NT2/D1 (cell line): ENCODE results near the gene IYD.

Experiments used
- DNase-seq: peaks from one replicate; pipeline ENCODE4 v3.0.0-alpha.2; 2011; ENCODE audit warnings: low read depth, low spot score
- H3K27me3 ChIP-seq: 2 replicates; pipeline ENCODE4 v1.6.0; 2011; ENCODE audit warnings: mild to moderate bottlenecking; ENCODE audit not compliant: insufficient read length, insufficient read depth
- H3K36me3 ChIP-seq: 2 replicates; pipeline ENCODE4 v1.6.1; 2011; ENCODE audit warnings: mild to moderate bottlenecking, low read length, mixed read lengths; ENCODE audit not compliant: insufficient read depth, insufficient read length
- H3K4me1 ChIP-seq: 2 replicates; pipeline ENCODE4 v1.5.1; 2011; ENCODE audit not compliant: insufficient read depth, insufficient read length
- H3K4me3 ChIP-seq: 2 replicates; pipeline ENCODE4 v1.5.1; 2011; ENCODE audit warnings: low read depth; ENCODE audit not compliant: insufficient read length
- H3K9ac ChIP-seq: 2 replicates; pipeline ENCODE4 v1.6.0; 2011; ENCODE audit warnings: low read depth; ENCODE audit not compliant: insufficient read length
- H3K9me3 ChIP-seq: 2 replicates; pipeline ENCODE4 v1.5.1; 2011; ENCODE audit warnings: mild to moderate bottlenecking, low read length; ENCODE audit not compliant: insufficient read depth
- SUZ12 ChIP-seq: IDR thresholded peaks from 2 replicates; pipeline ENCODE4 v1.6.1; 2011; ENCODE audit not compliant: insufficient read length, insufficient read depth; ENCODE audit errors: extremely low read depth
- YY1 ChIP-seq: IDR thresholded peaks from 2 replicates; pipeline ENCODE4 v1.6.1; 2011; ENCODE audit not compliant: insufficient read length, insufficient read depth
- ZNF274 ChIP-seq: IDR thresholded peaks from 2 replicates; pipeline ENCODE4 v1.6.1; 2011; ENCODE audit warnings: mild to moderate bottlenecking, low read depth, low read length

Gene IYD

GRCh38 chr6:150377211-150377781 is 8.5 kb downstream of the IYD start:
- TF ChIP-seq YY1 (no peak), SUZ12 (no peak), ZNF274 (no peak)
- DNase-seq = no peak
- no peak overlapping the region for H3K9ac ChIP-seq
- no peaks in the 10 kb centered on the region for H3K27me3 ChIP-seq
- no peaks in the 10 kb centered on the region for H3K36me3 ChIP-seq
- H3K4me3 ChIP-seq = no peak overlapping the region
- H3K9me3 ChIP-seq = no peaks in the 10 kb centered on the region
- no peaks in the 10 kb centered on the region for H3K4me1 ChIP-seq

GRCh38 chr6:150380256-150380655 is 11.4 kb downstream of the IYD start:
- TF ChIP-seq SUZ12 = no peak
- no peaks in the 10 kb centered on the region for H3K27me3 ChIP-seq
- no peak for DNase-seq
- no peaks in the 10 kb centered on the region for H3K36me3 ChIP-seq
- no peaks in the 10 kb centered on the region for H3K9me3 ChIP-seq
- no peak overlapping the region for H3K9ac ChIP-seq
- no peak overlapping the region for H3K4me3 ChIP-seq
- no peaks in the 10 kb centered on the region for H3K4me1 ChIP-seq

- Histone ChIP-seq H3K36me3 (no peaks in the 10 kb centered on the region), H3K9ac (no peak overlapping the region)
These were observed 13.4 kb downstream of the IYD start for GRCh38 chr6:150382171-150382570.

DNA sequence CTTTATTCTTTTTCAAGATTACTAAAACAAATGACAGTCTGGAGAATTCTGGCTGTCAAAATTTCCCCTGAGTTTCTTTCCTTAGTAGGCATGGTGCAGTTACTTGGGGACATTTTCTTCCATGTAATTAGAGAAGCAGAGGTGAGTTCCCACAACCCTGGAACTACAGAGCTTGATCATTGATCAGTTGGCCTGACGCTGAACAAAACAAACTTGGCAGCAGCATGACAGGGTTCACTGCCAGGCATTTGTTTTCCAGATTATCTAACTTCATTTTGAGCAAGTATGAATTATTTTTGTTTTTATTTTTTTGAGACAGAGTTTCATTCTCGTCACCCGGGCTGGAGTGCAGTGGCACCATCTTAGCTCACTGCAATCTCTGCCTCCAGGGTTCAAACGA is 22.6 kb downstream of the IYD start:
- no peak overlapping the region for H3K4me3 ChIP-seq
- TF ChIP-seq YY1 = no peak
- no peak for TF ChIP-seq SUZ12
- no peak for TF ChIP-seq ZNF274
- no peaks in the 10 kb centered on the region for H3K27me3 ChIP-seq
- DNase-seq = no peak
- H3K4me1 ChIP-seq = no peaks in the 10 kb centered on the region
- no peak overlapping the region for H3K9ac ChIP-seq
- H3K9me3 ChIP-seq = no peaks in the 10 kb centered on the region
- H3K36me3 ChIP-seq = no peaks in the 10 kb centered on the region

More at GRCh38 chr6:150382171-150382570, 13.4 kb downstream of the IYD start:
- H3K27me3 ChIP-seq = no peaks in the 10 kb centered on the region
- H3K4me1 ChIP-seq = no peaks in the 10 kb centered on the region
- no peak for DNase-seq
- no peaks in the 10 kb centered on the region for H3K9me3 ChIP-seq
- H3K4me3 ChIP-seq = no peak overlapping the region
- no peak for TF ChIP-seq ZNF274
- TF ChIP-seq YY1 = no peak
- TF ChIP-seq SUZ12 = no peak

- H3K4me3 ChIP-seq = no peak overlapping the region
- no peaks in the 10 kb centered on the region for H3K27me3 ChIP-seq
- no peaks in the 10 kb centered on the region for H3K4me1 ChIP-seq
- TF ChIP-seq YY1 (no peak), ZNF274 (no peak), SUZ12 (no peak)
- H3K9ac ChIP-seq = no peak overlapping the region
- no peak for DNase-seq
- H3K36me3 ChIP-seq = no peaks in the 10 kb centered on the region
- H3K9me3 ChIP-seq = no peaks in the 10 kb centered on the region
These were observed 23.1 kb downstream of the IYD start for GRCh38 chr6:150391890-150392289.

DNA sequence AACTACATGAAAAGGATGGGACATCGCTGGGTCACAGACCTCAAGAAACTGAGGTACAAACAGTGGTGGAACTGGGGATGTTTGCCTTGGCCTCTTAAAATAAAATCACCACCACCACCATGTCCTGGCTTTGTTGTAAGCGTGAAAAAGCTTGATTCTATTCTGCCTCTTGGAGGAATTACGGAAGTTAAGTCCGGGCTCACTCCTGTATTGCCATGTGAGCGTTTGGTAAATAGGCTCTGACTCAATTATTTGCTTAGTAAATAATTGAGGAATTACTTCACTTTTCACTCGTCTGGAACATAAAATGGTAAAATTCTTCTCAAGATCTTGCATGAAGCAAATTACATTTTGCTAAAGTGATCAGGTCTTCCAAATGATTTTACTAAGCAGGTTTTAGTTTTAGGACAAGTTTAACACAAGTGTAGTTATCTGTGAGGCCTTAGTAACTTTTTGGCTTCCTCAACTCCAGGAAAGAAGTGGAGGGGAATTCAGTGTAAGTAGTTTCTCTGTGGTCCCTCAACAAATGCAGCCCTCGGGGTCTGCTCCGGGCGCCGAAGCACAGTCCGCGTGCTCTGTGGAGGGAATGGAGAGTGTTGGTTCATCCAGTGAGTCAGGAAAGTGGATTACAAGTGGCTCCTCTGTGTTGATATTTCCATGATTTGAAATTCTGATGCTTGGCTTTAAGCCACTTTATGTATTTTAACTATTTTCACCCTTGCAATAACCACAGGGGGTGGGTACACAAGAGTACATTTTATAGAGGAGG is 23.8 kb downstream of the IYD start:
- no peaks in the 10 kb centered on the region for H3K9me3 ChIP-seq
- H3K4me3 ChIP-seq = no peak overlapping the region
- no peak overlapping the region for H3K9ac ChIP-seq
- no peak for DNase-seq
- TF ChIP-seq YY1 = no peak
- no peak for TF ChIP-seq ZNF274
- TF ChIP-seq SUZ12 = no peak
- no peaks in the 10 kb centered on the region for H3K36me3 ChIP-seq
- H3K27me3 ChIP-seq = no peaks in the 10 kb centered on the region
- H3K4me1 ChIP-seq = no peaks in the 10 kb centered on the region

DNA sequence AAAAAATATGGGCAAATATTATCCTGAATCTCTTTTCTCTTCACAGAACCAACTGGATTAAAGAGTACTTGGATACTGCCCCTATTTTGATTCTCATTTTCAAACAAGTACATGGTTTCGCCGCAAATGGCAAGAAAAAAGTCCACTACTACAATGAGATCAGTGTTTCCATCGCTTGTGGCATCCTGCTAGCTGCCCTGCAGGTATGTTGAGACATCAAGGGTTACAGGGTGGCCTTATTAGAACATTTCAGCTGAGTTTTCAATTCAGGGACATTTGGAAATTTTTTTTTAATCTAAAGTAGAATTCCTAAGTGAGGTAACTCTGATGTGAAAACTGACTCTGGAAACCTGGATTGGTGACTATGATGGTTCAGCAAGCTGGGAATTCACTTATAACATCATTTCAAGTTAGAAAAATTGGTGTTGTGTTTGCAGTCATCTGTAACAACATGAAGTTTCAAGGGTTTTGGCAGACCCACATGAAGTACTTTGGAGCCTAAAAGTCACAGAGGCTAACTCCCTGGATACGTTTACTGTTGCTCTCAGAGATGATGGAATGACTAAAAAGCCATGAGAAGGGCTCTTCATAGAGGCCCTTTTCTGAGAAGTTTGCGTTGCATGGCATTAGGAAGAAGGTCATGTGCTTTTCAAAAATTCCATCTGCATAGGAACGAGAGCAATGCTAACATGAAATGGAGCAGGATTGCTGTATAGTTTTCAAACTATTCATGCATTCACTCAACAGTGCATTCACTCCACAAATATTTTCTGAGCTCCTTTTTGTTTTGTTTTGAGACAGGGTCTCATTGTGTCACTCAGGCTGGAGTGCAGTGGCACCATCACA is 25.5 kb downstream of the IYD start:
- DNase-seq = no peak
- no peak overlapping the region for H3K9ac ChIP-seq
- H3K27me3 ChIP-seq = no peaks in the 10 kb centered on the region
- no peaks in the 10 kb centered on the region for H3K36me3 ChIP-seq
- no peaks in the 10 kb centered on the region for H3K4me1 ChIP-seq
- H3K9me3 ChIP-seq = no peaks in the 10 kb centered on the region
- no peak overlapping the region for H3K4me3 ChIP-seq
- no peak for TF ChIP-seq SUZ12
- no peak for TF ChIP-seq YY1
- TF ChIP-seq ZNF274 = no peak
